ENCODE results near the gene IMMP2L.

Gene IMMP2L

DNA sequence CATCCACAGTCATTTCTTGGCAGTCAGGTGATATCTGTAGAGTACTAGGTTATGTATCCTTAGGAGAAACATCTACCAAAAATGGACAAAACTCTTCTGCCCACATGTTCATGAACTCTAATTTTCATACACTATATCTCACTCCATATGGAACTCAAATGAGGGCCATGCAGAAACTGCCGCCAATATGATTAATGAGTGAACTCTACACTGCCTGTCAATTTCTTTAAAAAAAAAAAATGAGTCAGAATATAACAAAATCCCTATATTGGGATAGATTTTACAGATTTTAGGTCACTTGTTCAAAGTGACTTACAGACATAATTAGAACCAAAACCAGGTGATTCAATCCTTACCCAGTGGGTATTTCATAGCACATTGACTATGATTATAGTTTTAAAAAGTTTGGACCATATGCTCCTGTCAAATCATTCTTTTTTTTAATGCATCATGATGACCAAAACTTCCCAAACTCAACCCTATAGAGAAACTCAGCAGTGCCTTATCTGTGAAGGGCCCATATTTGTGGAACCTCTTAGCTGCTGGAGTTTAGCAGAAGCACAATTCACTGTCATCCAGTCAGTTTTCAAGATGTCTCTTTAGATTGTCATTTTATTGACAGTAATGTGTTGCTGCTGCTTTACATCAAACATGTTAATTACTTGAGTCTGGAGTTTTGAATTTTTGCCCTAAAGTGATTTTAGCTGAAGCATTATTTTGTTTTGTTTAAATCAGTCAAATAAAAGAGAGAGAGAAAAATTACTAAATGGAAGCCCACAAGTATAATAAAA, 460.2 kb downstream of the IMMP2L start:
- no peak for DNase-seq (ENCODE audit: extremely low read depth, insufficient read length)

GRCh38 chr7:111098926-111099250, 463.4 kb downstream of the IMMP2L start:
- Histone ChIP-seq H3K27me3 (replicated peaks; ENCODE audit: control insufficient read depth, insufficient read depth, low read length) (no peaks in the 10 kb centered on the region), H3K36me3 (ENCODE audit: control insufficient read depth, insufficient read depth, low read length) (no peaks in the 10 kb centered on the region), H3K4me3 (replicated peaks; ENCODE audit: low read depth, low read length) (no peak overlapping the region)
- TF ChIP-seq, protein P1, sequence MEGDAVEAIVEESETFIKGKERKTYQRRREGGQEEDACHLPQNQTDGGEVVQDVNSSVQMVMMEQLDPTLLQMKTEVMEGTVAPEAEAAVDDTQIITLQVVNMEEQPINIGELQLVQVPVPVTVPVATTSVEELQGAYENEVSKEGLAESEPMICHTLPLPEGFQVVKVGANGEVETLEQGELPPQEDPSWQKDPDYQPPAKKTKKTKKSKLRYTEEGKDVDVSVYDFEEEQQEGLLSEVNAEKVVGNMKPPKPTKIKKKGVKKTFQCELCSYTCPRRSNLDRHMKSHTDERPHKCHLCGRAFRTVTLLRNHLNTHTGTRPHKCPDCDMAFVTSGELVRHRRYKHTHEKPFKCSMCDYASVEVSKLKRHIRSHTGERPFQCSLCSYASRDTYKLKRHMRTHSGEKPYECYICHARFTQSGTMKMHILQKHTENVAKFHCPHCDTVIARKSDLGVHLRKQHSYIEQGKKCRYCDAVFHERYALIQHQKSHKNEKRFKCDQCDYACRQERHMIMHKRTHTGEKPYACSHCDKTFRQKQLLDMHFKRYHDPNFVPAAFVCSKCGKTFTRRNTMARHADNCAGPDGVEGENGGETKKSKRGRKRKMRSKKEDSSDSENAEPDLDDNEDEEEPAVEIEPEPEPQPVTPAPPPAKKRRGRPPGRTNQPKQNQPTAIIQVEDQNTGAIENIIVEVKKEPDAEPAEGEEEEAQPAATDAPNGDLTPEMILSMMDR (IDR thresholded peaks at IDR 0.05; ENCODE audit: insufficient read depth, low read length, poor library complexity, severe bottlenecking): no peak
- no peak for DNase-seq (ENCODE audit: extremely low read depth, insufficient read length)

More for the DNA sequence above, 460.2 kb downstream of the IMMP2L start:
- TF ChIP-seq, protein P1 (IDR thresholded peaks at IDR 0.05; ENCODE audit: insufficient read depth, low read length, poor library complexity, severe bottlenecking): no peak
- H3K27me3 ChIP-seq (replicated peaks; ENCODE audit: control insufficient read depth, insufficient read depth, low read length): no peaks in the 10 kb centered on the region
- H3K36me3 ChIP-seq (ENCODE audit: control insufficient read depth, insufficient read depth, low read length): no peaks in the 10 kb centered on the region
- H3K4me3 ChIP-seq (replicated peaks; ENCODE audit: low read depth, low read length): no peak overlapping the region

DNA sequence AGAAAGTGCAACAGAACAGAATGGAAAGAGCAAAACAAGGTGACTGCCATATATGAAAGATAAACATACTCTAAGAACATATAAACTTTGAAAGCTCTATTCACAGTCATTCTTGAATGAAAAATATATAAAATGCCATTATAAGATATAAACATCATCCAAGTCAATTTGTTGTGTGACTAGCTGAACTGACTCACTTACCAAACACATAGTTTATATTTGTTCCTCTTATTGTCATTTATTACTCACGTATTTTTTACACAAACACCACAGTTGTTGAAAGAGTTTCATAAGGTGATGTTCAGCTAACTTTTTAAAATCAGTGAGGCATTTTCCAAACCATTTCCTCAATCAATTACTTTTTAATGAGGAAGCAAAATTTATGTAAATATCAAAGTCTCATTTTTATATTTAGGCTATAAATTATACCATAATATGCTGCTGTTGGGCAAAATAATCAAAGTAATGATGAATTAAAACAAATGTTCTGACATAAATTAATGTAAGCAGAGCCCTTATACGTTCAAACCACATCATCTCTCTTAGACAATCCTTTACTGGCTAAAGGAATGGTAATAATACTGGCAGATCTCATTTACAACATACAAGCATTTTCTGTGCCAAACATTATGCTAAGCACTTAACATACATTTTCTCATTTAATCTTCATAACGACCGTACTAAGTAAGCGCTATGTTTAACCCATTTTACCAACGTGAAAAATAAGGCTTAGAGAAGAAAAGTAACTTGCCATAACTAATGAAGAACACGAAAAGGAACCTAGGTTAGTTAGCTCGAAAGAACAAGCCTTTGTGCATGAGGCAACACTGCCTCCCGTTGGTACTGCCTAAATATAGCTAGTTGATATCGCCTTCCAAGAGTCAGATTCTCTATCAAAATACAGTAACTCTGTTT, 464.0 kb downstream of the IMMP2L start:
- TF ChIP-seq, protein P1 (IDR thresholded peaks at IDR 0.05; ENCODE audit: insufficient read depth, low read length, poor library complexity, severe bottlenecking): peak; percentile 73
- Histone ChIP-seq H3K36me3 (ENCODE audit: control insufficient read depth, insufficient read depth, low read length) (no peaks in the 10 kb centered on the region), H3K27me3 (replicated peaks; ENCODE audit: control insufficient read depth, insufficient read depth, low read length) (no peaks in the 10 kb centered on the region), H3K4me3 (replicated peaks; ENCODE audit: low read depth, low read length) (no peak overlapping the region)
- DNase-seq (ENCODE audit: extremely low read depth, insufficient read length): no peak

DNA sequence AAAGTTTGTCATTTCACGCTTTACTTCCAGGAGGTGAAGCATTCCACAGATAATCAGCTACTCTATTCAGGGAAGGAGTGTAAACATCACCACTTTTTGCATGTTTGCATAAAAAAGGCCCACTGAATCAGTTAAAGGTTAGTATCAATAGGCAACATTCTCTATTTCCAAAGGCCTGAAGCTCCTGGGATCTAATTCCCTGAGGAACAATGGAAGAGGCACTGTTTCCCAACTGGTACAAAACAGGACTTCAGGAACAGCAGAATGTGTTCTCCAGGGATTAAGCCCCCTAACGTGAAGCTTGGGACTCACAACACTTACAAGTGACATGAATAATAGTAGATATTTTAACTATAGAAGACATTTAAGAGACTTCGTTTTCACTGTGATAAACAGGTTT, 465.3 kb downstream of the IMMP2L start:
- Histone ChIP-seq H3K36me3 (ENCODE audit: control insufficient read depth, insufficient read depth, low read length) (no peaks in the 10 kb centered on the region), H3K4me3 (replicated peaks; ENCODE audit: low read depth, low read length) (no peak overlapping the region), H3K27me3 (replicated peaks; ENCODE audit: control insufficient read depth, insufficient read depth, low read length) (no peaks in the 10 kb centered on the region)
- TF ChIP-seq, protein P1 (IDR thresholded peaks at IDR 0.05; ENCODE audit: insufficient read depth, low read length, poor library complexity, severe bottlenecking): no peak
- no peak for DNase-seq (ENCODE audit: extremely low read depth, insufficient read length)

- Histone ChIP-seq H3K36me3 (ENCODE audit: control insufficient read depth, insufficient read depth, low read length) (no peaks in the 10 kb centered on the region), H3K27me3 (replicated peaks; ENCODE audit: control insufficient read depth, insufficient read depth, low read length) (no peaks in the 10 kb centered on the region), H3K4me3 (replicated peaks; ENCODE audit: low read depth, low read length) (no peak overlapping the region)
- DNase-seq (ENCODE audit: extremely low read depth, insufficient read length): no peak
- TF ChIP-seq, protein P1 (IDR thresholded peaks at IDR 0.05; ENCODE audit: insufficient read depth, low read length, poor library complexity, severe bottlenecking): no peak
Observed at GRCh38 chr7:111094419-111094818, 467.9 kb downstream of the IMMP2L start.

All from GM06990 (cell line).